ENCODE results near the gene ABCB9. TPM values are rescaled to one million over a fixed set of nuclear protein-coding genes. Genes with fewer than 3 reads are reported as not detected.

Gene ABCB9
- total and polyA plus RNA-seq, 4 donors = 2.7 to 7.5 (median 4.8) TPM

GRCh38 chr12:122984612-122985337, 18.5 kb upstream of the ABCB9 start:
- H3K27me3 ChIP-seq (ENCODE audit: control insufficient read depth in 3 of 3, insufficient read depth in 3 of 3, low read length in 2 of 3) = no peaks in the 10 kb centered on the region
- no peak overlapping the region for H3K4me3 ChIP-seq
- H3K36me3 ChIP-seq (ENCODE audit: control insufficient read depth in 4 of 4, insufficient read depth in 4 of 4, low read length in 4 of 4) = peaks cover 0 to 55% (median 8%) of the 10 kb centered on the region in 4 donors
- ATAC-seq (ENCODE audit: insufficient read depth, low FRiP score) = no peak
- peak; percentile 65 to 84 (median 80) for DNase-seq
- H3K4me1 ChIP-seq (ENCODE audit: control insufficient read depth in 5 of 5, insufficient read depth in 5 of 5, low read length in 5 of 5) = peaks cover 3 to 45% (median 27%) of the 10 kb centered on the region in 5 donors
- TF ChIP-seq CTCF (IDR thresholded peaks at IDR 0.05; ENCODE audit: control extremely low read depth, extremely low read depth) = no peak
- peak overlapping the region; percentile 55 to 57 for H3K9ac ChIP-seq (ENCODE audit: insufficient read depth in 1 of 2, low read length in 2 of 2)
- peaks cover 0 to 2% (median 0%) of the 10 kb centered on the region in 4 donors for H3K9me3 ChIP-seq (ENCODE audit: control insufficient read depth in 4 of 4, insufficient read depth in 3 of 4, low read length in 3 of 4)
- H3K27ac ChIP-seq (ENCODE audit: low read depth in 1 of 2, low read length in 1 of 2) = peak overlapping the region; percentile 0 to 78
- WGBS, 2 donors = 30 to 39% methylated on average over 34 of the region's 34 CpGs

- DNase-seq (peak in 2 of 3 donors; percentile 32 to 52), ATAC-seq (ENCODE audit: insufficient read depth, low FRiP score) (no peak)
- Histone ChIP-seq H3K9me3 (ENCODE audit: control insufficient read depth in 4 of 4, insufficient read depth in 3 of 4, low read length in 3 of 4) (peaks cover 0 to 2% (median 0%) of the 10 kb centered on the region in 4 donors), H3K9ac (ENCODE audit: insufficient read depth in 1 of 2, low read length in 2 of 2) (no peak overlapping the region), H3K4me3 (no peak overlapping the region), H3K36me3 (ENCODE audit: control insufficient read depth in 4 of 4, insufficient read depth in 4 of 4, low read length in 4 of 4) (peaks cover 0 to 52% (median 8%) of the 10 kb centered on the region in 4 donors), H3K27me3 (ENCODE audit: control insufficient read depth in 3 of 3, insufficient read depth in 3 of 3, low read length in 2 of 3) (no peaks in the 10 kb centered on the region), H3K27ac (ENCODE audit: low read depth in 1 of 2, low read length in 1 of 2) (peak overlapping the region; percentile 45 to 54), H3K4me1 (ENCODE audit: control insufficient read depth in 5 of 5, insufficient read depth in 5 of 5, low read length in 5 of 5) (peaks cover 3 to 53% (median 35%) of the 10 kb centered on the region in 5 donors)
- WGBS, 2 donors = 20 to 40% methylated on average over 8 to 9 of the region's 9 CpGs
- TF ChIP-seq CTCF (IDR thresholded peaks at IDR 0.05; ENCODE audit: control extremely low read depth, extremely low read depth) = no peak
Observed at GRCh38 chr12:122983789-122984515, 17.7 kb upstream of the ABCB9 start.

GRCh38 chr12:122982963-122983788, 16.9 kb upstream of the ABCB9 start:
- 77 to 83% methylated on average over 21 of the region's 21 CpGs for WGBS, 2 donors
- no peak for DNase-seq

More at GRCh38 chr12:122982963-122983788, 16.9 kb upstream of the ABCB9 start:
- ATAC-seq (ENCODE audit: insufficient read depth, low FRiP score) = no peak
- no peak overlapping the region for H3K9ac ChIP-seq (ENCODE audit: insufficient read depth in 1 of 2, low read length in 2 of 2)
- H3K27ac ChIP-seq (ENCODE audit: low read depth in 1 of 2, low read length in 1 of 2) = peak overlapping the region; percentile 26 to 45
- H3K4me1 ChIP-seq (ENCODE audit: control insufficient read depth in 5 of 5, insufficient read depth in 5 of 5, low read length in 5 of 5) = peaks cover 3 to 54% (median 35%) of the 10 kb centered on the region in 5 donors
- no peak overlapping the region for H3K4me3 ChIP-seq
- peaks cover 0 to 48% (median 8%) of the 10 kb centered on the region in 4 donors for H3K36me3 ChIP-seq (ENCODE audit: control insufficient read depth in 4 of 4, insufficient read depth in 4 of 4, low read length in 4 of 4)
- no peaks in the 10 kb centered on the region for H3K27me3 ChIP-seq (ENCODE audit: control insufficient read depth in 3 of 3, insufficient read depth in 3 of 3, low read length in 2 of 3)
- TF ChIP-seq CTCF (IDR thresholded peaks at IDR 0.05; ENCODE audit: control extremely low read depth, extremely low read depth) = no peak
- H3K9me3 ChIP-seq (ENCODE audit: control insufficient read depth in 4 of 4, insufficient read depth in 3 of 4, low read length in 3 of 4) = peaks cover 0 to 2% (median 0%) of the 10 kb centered on the region in 4 donors

Data from lung (tissue), 12 donors.